HepG2 (cell line): Measurements from ENCODE around the gene INO80B. TPM values are rescaled to one million over a fixed set of nuclear protein-coding genes. Genes with fewer than 3 reads are reported as not detected.
A peak's percentile ranks its signal among the peaks of the same experiment; 100 is the strongest.

Experiments used
- FOXK2 ChIP-seq: fragments of 450-650 bp; IDR thresholded peaks from 2 replicates; pipeline ENCODE4 v1.6.1; 2016
- FOXO1 ChIP-seq: sonication (generic); formaldehyde crosslinking; IDR thresholded peaks from 2 replicates; pipeline ENCODE4 v1.4.0; 2020; ENCODE audit warnings: missing genetic modification reagents
- HHEX ChIP-seq: IDR thresholded peaks from 2 replicates; pipeline ENCODE4 v1.6.1; 2016; ENCODE audit warnings: control low read depth
- HMGA1 ChIP-seq: sonication (generic); formaldehyde crosslinking; conservative IDR thresholded peaks from 2 replicates; pipeline ENCODE4 v1.4.0; 2020; ENCODE audit warnings: missing genetic modification reagents
- KDM2A ChIP-seq: sonication (generic); formaldehyde crosslinking; IDR thresholded peaks from 2 replicates; pipeline ENCODE4 v1.4.0; 2020; ENCODE audit warnings: low read depth, missing genetic modification reagents, borderline replicate concordance
- MLX ChIP-seq: IDR thresholded peaks from 2 replicates; pipeline ENCODE4 v1.6.1; 2016
- PPARG ChIP-seq: conservative IDR thresholded peaks from 2 replicates; pipeline ENCODE4 v1.6.1; 2016; ENCODE audit warnings: missing biosample characterization, missing genetic modification reagents
- RFX5 ChIP-seq: IDR thresholded peaks from 2 replicates; pipeline ENCODE4 v1.6.1; 2011; ENCODE audit warnings: low read depth, low read length, improper control_type of control experiment
- SPEN ChIP-seq: sonication (generic); formaldehyde crosslinking; IDR thresholded peaks from 2 replicates; pipeline ENCODE4 v1.5.1; 2020; ENCODE audit warnings: low read depth, mild to moderate bottlenecking, missing genetic modification reagents
- SRSF4 ChIP-seq: fragments of 200-400 bp; formaldehyde crosslinking; IDR thresholded peaks from one replicate; pipeline ENCODE4 v1.6.1; 2018; ENCODE audit warnings: mild to moderate bottlenecking, low read depth, low read length, moderate library complexity; ENCODE audit not compliant: poor library complexity, severe bottlenecking
- TCF12 ChIP-seq, 2 experiments: fragments of 450-650 bp in 1 of 2; sonication (generic) in 1 of 2; formaldehyde crosslinking in 1 of 2; IDR thresholded peaks; 2 replicates each; pipeline versions ENCODE4 v1.6.1 to v1.8.0; 2017 to 2022; ENCODE audit warnings: antibody characterized with exemption in 1 of 2, mild to moderate bottlenecking in 1 of 2, missing genetic modification reagents in 1 of 2, moderate library complexity in 1 of 2
- TEAD2 ChIP-seq: sonication (generic); formaldehyde crosslinking; IDR thresholded peaks from 2 replicates; pipeline ENCODE4 v1.9.0; 2021; ENCODE audit warnings: missing genetic modification reagents
- TOE1 ChIP-seq: sonication (generic); formaldehyde crosslinking; IDR thresholded peaks from 2 replicates; pipeline ENCODE4 v1.4.0; 2020; ENCODE audit warnings: mild to moderate bottlenecking, missing genetic modification reagents
- ZMYM4 ChIP-seq: sonication (generic); formaldehyde crosslinking; IDR thresholded peaks from 2 replicates; pipeline ENCODE4 v1.8.1; 2023; ENCODE audit warnings: mild to moderate bottlenecking, missing genetic modification reagents
- ZNF224 ChIP-seq: sonication (generic); formaldehyde crosslinking; IDR thresholded peaks from 2 replicates; pipeline ENCODE4 v1.5.0; 2020; ENCODE audit warnings: mild to moderate bottlenecking, missing genetic modification reagents
- ZNF354B ChIP-seq: sonication (generic); formaldehyde crosslinking; IDR thresholded peaks from 2 replicates; pipeline ENCODE4 v1.8.0; 2022; ENCODE audit warnings: mild to moderate bottlenecking, missing genetic modification reagents
- ZNF503 ChIP-seq: sonication (generic); formaldehyde crosslinking; IDR thresholded peaks from 2 replicates; pipeline ENCODE4 v1.4.0; 2020; ENCODE audit warnings: missing genetic modification reagents
- ZNF547 ChIP-seq: sonication (generic); formaldehyde crosslinking; IDR thresholded peaks from 2 replicates; pipeline ENCODE4 v1.5.1; 2020; ENCODE audit warnings: mild to moderate bottlenecking, missing genetic modification reagents
- ZNF570 ChIP-seq: sonication (generic); formaldehyde crosslinking; IDR thresholded peaks from 2 replicates; pipeline ENCODE4 v1.4.0; 2020; ENCODE audit warnings: mild to moderate bottlenecking, missing genetic modification reagents, borderline replicate concordance
- ZNF660 ChIP-seq: sonication (generic); formaldehyde crosslinking; IDR thresholded peaks from 2 replicates; pipeline ENCODE4 v1.5.1; 2020; ENCODE audit warnings: mild to moderate bottlenecking, low read depth, missing genetic modification reagents, borderline replicate concordance
- ZNF878 ChIP-seq: sonication (generic); formaldehyde crosslinking; IDR thresholded peaks from 2 replicates; pipeline ENCODE4 v1.8.1; 2023; ENCODE audit warnings: mild to moderate bottlenecking, missing genetic modification reagents, moderate library complexity
- ZNF883 ChIP-seq: sonication (generic); formaldehyde crosslinking; IDR thresholded peaks from 2 replicates; pipeline ENCODE4 v1.5.1; 2020; ENCODE audit warnings: mild to moderate bottlenecking, missing genetic modification reagents; ENCODE audit errors: not compliant biosample characterization
- polyA plus RNA-seq, 8 experiments: library from polyadenylated mRNA; depleted of rRNA in 3 of 8; stranded (reverse) in 7 of 8; unstranded in 1 of 8; fragments of >200 nt; fragmentation: Illumina TruSeq in 4 of 8; extraction: Trizol in 4 of 8; gene quantifications; 2 replicates each; pipeline versions ENCODE4 v1.2.1 to v1.2.3, GENCODE V29; 2011 to 2016; ENCODE audit warnings: low read depth in 4 of 8, missing spikeins in 1 of 8, mixed read lengths in 1 of 8; ENCODE audit not compliant: insufficient read depth in 1 of 8
- total RNA-seq, 5 experiments: library from RNA; depleted of rRNA; stranded (reverse); fragments of >200 nt; fragmentation: Illumina TruSeq; extraction: Trizol; gene quantifications; 2 replicates each; pipeline ENCODE4 v1.2.3, GENCODE V29; 2016; ENCODE audit warnings: low read depth in 1 of 5
- TF ChIP-seq, protein P1 (sequence below): sonication (generic); formaldehyde crosslinking; IDR thresholded peaks from 2 replicates; pipeline ENCODE4 v1.8.0; 2022; ENCODE audit warnings: missing genetic modification reagents, mild to moderate bottlenecking, moderate library complexity, borderline replicate concordance

INO80B gene
- total and polyA plus RNA-seq, 2 of the 13 experiments (the other 11 are each of a cell fraction or from before 2014, with no cell fraction given) = 6.2 to 14.5 TPM

DNA sequence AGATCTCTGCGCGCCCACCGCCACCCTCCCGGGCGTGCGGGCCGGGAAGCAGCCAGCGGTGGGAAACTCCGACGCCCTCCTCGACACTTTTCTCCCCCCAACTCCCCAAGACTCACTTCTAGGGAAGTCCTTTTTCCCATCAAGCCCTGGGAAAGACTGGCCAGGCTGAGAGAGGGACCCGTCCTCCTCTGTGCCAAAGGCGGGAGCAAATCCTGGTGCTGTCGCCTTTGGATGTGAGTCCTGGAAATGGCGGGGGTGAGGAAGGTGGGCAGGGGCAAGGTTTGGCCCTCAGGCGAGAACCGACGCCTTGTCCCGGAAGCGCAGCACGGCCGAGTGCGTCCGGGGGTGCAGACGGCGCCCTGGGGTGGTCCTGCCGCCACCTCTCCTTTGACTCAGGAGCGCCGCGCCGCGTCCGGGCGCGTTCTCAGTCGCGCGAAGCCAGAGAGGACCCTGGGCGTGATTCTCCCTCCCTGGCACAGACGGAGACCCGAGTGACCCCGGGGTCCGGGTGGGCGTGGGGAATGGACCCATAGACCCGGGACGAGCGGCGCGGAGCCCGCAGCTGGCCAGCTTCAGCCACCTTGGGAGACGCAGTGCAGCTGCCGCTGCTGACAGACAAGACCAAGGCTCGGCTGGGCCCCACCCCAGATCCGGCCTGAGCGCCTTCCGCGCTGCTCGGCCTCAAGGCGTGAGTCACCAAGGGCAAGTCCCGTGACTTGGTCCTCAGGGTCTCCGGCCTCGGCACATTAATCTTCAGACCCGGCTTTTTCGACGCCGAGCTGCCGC is 48.0 kb downstream of the INO80B start (continued):
- TF ChIP-seq MLX (CRISPR knock-in tag) = 0 out of 2 replicates have a peak, but pooled peaks have one; percentile 25
- no peak for TF ChIP-seq TEAD2 (CRISPR knock-in tag)
- peak; percentile 78 for TF ChIP-seq ZMYM4 (CRISPR knock-in tag)
- no peak; the same call in 1 of the 2 replicates for TF ChIP-seq ZNF660
- no peak for TF ChIP-seq SRSF4
- TF ChIP-seq RFX5 = no peak
- peak; percentile 72 for TF ChIP-seq ZNF547 (CRISPR knock-in tag)
- TF ChIP-seq TOE1 (CRISPR knock-in tag) = no peak
- TF ChIP-seq ZNF503 (CRISPR knock-in tag) = 0 out of 2 replicates have a peak, but pooled peaks have one; percentile 55
- no peak; the same call in 1 of the 2 replicates for TF ChIP-seq ZNF878 (CRISPR knock-in tag)
- peak; percentile 56 for TF ChIP-seq PPARG (CRISPR knock-in tag)
- TF ChIP-seq FOXO1 = peak; percentile 41; the same call in 1 of the 2 replicates
- no peak; the same call in 1 of the 2 replicates for TF ChIP-seq ZNF570
- TF ChIP-seq TCF12 (IDR thresholded peaks at IDR 0.05) = no peak
- TF ChIP-seq TCF12 (CRISPR knock-in tag; IDR thresholded peaks at IDR 0.05) = peak; percentile 68
- TF ChIP-seq HHEX (CRISPR knock-in tag) = 0 out of 2 replicates have a peak, but pooled peaks have one; percentile 29
- TF ChIP-seq, protein P1, sequence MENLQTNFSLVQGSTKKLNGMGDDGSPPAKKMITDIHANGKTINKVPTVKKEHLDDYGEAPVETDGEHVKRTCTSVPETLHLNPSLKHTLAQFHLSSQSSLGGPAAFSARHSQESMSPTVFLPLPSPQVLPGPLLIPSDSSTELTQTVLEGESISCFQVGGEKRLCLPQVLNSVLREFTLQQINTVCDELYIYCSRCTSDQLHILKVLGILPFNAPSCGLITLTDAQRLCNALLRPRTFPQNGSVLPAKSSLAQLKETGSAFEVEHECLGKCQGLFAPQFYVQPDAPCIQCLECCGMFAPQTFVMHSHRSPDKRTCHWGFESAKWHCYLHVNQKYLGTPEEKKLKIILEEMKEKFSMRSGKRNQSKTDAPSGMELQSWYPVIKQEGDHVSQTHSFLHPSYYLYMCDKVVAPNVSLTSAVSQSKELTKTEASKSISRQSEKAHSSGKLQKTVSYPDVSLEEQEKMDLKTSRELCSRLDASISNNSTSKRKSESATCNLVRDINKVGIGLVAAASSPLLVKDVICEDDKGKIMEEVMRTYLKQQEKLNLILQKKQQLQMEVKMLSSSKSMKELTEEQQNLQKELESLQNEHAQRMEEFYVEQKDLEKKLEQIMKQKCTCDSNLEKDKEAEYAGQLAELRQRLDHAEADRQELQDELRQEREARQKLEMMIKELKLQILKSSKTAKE (CRISPR knock-in tag) = peak; percentile 71; the same call in 1 of the 2 replicates
- TF ChIP-seq ZNF354B (CRISPR knock-in tag) = no peak
- TF ChIP-seq HMGA1 (CRISPR knock-in tag) = no peak
- TF ChIP-seq ZNF224 (CRISPR knock-in tag) = peak; percentile 90; the same call in 1 of the 2 replicates
- no peak for TF ChIP-seq FOXK2
- TF ChIP-seq KDM2A (CRISPR knock-in tag) = peak; percentile 75
- peak; percentile 14; the same call in 1 of the 2 replicates for TF ChIP-seq SPEN (CRISPR knock-in tag)
- peak; percentile 76 for TF ChIP-seq ZNF883
